Right forelimb (tissue), 1 donor: ENCODE data around the gene CYBC1.

Experiments used
- DNase-seq: peaks from one replicate; pipeline ENCODE4 v3.0.0-alpha.2; 2018

The CYBC1 gene

DNA sequence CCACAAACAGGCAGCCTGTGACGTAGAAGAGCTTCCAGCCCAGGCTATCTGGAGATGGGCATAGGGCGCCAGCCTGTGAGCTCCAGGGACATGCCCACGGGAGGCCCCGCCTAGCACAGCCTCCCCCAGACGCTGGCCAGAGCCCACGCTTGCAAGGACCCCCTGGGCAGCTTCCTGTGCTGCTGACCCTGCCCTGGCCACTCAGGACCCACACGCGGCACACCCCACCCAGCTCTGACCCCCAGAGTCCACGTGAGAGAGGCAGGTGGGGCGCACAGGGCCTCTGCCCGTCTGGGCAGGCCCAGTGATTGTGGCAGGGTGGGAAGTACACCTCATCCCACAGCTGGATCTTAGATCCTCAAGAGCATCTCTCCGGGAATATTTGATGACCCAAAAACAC lies 3.9 kb downstream of the CYBC1 start:
- DNase-seq, result no peak

DNA sequence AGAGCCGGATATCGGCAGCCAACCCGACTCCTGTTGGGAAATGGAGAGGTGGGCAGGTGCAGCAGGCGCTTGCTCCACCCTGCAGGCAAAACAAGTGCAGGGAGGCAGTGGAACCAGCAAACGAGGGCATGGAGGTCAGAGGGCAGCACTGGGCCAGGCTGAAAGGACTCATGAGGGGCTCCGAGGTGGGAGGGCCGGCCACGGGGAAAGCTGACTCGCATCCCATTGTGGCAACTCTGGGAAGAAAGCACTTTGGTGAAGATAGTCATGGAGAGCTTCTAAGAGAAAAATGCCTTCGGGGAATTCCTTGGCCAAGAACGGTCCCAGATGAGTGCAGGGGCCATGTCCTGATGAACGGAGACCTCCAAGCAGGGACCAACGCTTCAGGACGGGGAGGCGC lies 4.4 kb downstream of the CYBC1 start:
- no peak for DNase-seq

DNA sequence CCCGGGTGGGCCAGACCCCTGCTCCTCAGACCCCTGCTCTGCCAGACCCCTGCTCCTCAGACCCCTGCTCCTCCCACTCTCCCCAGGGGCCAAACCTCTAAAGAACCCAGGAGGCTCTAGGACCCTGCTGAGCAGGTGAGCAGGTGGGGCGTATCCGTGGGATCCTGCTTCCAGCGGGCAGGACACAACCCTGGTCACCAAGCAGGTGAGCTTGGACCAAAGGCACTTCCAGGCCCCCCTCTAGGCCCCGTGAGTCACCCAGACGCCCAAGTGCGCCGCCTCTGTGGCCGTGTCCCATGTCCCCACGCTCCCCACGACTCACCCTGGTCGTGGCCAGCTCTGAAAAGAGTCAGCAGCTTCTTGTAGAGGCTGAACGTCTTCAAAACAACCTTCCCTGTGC lies 5.0 kb downstream of the CYBC1 start:
- no peak for DNase-seq

DNA sequence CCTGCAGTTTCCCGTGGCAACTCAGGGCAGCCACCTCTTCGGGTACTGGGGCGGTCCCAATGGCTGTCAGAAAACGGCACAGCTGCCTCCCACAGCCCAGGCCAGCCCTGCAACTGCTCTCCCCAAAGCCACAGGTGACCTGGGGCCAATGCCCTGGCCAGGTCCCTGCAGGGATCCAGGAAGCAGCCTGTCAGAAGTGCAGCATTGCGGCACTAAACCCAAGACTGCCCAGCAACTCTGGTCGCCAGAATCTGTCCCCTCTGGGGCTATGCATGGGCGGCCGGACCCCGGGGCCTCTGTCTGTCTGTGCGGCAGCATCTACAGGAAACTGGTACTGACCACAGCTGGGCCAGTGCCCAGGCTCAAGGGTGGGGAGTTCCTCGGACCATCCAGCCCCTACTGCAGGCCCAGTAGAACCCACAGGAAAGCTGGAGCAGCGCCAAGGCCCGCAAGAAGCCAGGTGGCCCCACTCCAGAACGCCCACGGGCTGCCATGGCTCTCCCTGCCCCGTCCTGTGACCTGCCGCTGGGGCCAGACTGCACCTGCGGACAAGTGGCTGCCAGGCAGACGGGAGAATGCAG lies 5.5 kb downstream of the CYBC1 start:
- DNase-seq, result no peak

DNA sequence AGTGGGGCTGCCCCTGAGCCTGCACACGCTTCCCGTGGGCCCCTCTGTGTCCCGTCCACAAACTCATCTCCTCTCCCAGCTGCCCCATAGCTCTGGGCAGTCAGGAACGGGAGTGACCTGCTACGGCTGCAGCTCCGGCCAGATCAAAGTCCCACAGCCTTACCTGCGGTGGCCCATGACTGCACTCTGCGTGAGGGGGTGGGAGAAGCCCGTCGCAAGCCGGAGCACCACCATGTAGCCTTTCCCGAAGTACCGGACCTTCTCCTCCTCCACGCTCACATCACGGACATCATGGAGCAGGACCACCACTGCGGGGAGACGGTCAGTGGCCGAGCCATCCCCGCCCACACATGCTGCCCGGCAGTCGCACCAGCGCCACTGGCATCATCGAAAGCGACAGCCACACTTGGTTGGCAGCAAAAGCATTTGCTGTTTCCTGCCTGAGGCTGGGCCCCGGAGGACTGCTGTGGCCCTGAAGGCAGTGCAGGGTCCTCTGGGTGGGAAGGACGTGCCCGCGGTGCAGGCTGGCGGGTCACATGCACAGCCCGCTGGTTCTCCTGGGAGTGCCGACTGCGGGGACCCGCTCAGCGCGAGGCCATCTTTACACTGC lies 6.2 kb downstream of the CYBC1 start:
- no peak for DNase-seq

DNA sequence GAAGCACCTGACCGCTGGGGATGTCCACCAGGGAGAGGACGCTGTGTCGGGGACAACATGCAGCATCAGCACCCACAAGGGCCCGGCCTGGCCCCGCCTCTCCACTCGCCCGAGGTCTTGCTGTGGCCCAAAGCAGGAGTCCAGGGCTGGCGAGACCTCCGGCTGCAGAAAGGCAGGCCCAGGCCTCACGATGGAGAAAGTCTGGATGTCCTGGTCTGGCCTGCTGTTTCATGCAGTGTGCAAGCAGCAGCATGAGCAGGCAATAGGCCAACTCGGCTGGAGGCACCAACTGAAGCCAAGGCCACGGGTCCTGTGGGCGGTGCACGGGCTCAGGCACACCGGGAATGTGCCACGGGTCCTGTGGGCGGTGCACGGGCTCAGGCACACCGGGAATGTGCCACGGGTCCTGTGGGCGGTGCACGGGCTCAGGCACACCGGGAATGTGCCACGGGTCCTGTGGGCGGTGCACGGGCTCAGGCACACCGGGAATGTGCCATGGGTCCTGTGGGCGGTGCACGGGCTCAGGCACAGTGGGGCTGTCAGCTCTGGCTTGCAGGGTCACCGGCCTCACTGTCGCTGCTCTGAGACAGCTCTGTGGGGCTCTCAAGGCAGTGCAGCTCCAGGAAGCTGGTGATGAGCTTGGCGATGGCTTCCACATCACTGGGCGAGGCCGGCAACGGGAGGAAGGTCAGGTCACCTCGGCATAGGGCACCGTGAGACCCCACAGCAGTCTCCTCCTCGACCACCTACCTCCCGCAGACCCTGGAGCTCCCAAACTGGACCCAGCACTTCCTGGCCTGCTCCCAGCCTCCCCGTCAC lies 6.9 kb downstream of the CYBC1 start:
- DNase-seq, result no peak

DNA sequence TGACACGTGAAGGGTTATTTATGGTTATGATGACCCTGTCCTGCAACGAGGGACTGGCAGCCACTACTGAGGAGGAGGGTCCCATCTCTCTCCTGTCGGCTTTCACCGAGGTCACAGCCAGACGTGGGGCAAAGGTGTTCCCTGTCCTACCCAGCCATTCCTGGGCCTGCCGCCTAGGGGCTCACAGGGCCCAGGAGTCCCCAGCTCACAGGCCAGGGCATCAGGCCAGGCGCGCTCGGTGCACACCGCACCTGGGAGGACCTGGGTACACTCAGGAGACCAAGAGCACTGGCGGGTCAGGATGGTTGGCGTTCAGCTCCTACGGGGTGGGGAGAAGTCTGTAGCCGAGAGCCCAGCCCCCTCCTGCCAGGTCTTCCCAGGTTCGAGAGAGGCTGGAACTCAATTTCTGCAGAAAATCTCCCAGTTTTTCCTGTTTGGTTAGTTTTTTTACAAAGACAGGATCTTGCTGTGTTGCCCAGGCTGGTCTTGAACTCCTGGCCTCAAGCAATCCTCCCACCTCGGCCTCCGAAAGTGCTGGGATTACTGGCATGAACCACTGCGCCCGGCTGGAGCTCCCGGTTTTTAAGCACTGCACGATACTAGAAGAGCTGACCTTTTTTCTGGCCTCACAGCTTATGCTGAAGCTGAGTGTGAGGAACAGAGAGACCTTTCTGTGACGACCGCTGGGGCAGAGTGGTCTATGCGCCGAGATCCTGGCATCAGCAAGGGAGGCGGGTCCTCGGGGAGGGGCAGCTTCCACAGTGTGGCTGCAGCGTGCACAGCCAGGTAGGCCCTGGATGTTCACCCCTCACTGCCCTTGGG lies 7.7 kb downstream of the CYBC1 start:
- no peak for DNase-seq

DNA sequence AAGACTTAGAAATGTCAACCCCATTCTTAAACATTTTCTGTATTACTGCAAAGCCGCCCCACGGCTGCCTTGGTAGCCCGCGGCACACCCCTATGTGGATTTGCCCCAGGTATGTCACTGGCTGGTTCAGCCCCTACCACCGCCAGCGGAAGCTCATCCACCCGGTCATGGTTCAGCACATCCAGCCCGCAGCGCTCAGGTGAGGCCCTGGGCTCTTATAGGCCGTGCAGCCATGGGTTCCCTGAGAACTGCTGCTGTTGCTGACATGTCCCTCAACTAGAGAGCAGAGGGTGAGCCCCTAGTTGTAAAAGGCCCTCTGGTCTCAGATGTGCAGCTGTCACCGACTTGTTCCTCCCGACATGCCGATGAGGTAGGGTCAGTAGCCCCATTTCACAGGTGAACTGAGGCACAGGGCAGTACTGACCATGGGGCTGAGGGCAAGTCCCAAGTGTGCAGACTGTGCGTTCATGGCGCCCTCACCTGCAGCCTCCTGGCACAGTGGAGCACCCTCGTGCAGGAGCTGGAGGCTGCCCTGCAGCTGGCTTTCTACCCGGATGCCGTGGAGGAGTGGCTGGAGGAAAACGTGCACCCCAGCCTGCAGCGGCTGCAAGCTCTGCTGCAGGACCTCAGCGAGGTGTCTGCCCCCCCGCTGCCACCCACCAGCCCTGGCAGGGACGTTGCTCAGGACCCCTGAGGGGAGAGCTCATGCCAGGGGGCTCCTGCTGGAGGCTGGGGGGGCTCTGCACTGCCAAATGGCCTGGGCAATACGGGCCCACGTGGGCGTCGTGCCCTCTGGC lies 8.7 kb downstream of the CYBC1 start:
- no peak for DNase-seq

DNA sequence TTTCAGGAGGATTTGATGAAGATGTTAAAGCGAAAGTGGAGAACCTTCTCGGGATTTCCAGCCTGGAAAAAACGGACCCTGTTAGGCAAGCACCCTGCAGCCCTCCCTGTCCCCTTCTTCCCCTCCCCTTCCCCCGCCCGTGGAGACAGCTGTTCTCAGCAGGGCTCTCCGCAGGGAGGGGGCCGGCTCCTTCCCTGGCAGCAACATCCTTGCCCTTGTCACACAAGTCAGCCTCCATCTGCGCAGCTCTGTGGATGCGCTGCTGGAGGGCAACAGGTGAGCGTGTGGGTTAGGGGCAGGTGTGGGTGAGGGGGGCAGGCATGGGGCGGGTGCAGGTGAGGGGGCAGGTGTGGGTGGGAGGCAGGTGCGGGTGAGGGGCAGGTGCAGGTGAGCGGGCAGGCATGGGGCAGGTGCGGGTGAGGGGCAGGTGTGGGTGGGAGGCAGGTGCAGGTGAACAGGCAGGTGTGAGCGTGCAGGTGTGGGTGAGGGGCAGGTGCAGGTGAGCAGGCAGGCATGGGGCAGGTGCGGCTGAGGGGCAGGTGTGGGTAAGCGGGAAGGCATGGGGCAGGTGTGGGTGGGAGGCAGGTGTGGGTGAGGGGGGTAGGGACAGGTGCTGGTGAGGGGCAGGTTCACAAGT lies 9.4 kb downstream of the CYBC1 start:
- DNase-seq, result no peak

DNA sequence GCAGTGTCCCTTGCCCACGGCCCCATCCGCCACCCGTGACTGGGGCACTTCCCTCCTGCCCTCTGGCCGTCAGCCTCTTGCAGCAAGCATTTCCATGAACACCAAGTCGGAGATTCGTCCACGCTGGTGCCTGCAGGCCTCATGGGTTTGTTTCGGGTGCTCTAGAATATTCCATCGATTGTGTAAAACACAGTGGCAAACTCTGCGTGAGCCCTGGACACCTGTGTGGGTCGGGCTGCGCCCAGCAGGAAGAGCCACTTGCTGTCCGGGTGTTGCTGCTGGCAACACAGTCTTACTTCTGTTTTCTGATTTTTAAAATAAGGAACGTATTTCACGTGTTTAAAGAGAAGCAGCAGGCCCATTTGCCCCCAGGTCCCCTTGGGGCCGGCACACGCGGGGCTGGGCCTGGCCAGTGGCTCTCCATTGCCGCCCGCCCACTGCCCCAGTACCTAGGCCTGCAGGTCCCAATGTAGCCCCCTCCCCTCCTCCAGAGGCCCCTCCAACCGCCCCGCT lies 10.0 kb downstream of the CYBC1 start:
- no peak for DNase-seq

DNA sequence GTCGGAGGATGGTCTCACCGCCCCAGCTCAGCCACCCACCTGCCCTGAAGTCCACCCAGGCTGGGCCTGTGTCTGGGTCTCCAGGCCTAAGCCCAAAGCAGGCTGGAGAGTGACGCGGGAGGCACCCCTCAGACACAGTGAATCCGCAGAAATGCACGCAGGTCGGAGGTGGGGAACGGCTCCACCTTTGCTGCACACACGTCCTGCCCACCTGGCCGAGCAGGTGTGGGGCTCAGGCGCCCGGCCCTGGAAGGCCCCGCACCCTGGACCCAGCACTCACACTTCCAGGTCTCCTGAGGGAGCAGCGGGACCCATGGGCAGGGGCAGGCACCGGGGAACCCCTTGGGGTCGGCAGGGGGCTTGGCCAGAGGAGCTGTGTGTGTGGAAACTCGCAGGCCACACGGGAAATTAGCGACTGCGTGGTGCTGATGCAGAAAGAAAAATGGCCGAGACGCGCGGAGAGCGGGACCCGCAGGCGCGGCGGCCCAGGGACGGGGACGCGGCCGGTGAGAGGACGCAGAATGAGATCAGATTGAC lies 10.7 kb downstream of the CYBC1 start:
- no peak for DNase-seq

DNA sequence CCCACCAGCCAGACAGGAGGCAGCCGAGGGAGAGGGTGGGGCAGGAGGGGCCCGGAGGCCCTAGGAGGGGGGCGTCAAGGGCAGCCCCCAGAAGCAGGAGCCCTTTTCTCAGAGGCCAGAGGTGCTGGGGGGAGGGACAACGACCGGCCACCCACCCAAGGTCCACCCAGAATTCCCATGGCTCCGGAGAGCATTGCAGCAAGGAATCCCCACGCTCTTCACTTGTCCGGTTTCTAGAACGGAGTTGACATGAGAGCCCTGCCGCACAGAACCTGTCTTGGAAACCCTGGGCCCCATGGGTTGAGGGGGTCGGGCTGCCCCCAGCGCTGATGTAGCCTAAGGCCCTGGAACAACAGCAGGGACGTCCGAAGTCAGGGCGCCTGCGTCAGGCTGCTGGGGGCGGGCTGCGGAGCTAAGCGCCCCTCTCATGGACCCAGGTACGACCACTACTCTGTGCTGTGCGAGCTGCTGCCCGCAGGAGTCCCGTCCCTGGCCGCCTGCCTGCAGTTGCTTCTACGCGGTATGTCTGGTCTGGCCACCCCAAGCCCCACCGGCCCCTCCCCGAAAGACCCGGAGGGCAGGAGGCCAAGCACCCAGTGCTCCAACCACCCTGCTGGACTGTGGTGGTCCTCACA lies 11.2 kb downstream of the CYBC1 start:
- DNase-seq, result no peak

DNA sequence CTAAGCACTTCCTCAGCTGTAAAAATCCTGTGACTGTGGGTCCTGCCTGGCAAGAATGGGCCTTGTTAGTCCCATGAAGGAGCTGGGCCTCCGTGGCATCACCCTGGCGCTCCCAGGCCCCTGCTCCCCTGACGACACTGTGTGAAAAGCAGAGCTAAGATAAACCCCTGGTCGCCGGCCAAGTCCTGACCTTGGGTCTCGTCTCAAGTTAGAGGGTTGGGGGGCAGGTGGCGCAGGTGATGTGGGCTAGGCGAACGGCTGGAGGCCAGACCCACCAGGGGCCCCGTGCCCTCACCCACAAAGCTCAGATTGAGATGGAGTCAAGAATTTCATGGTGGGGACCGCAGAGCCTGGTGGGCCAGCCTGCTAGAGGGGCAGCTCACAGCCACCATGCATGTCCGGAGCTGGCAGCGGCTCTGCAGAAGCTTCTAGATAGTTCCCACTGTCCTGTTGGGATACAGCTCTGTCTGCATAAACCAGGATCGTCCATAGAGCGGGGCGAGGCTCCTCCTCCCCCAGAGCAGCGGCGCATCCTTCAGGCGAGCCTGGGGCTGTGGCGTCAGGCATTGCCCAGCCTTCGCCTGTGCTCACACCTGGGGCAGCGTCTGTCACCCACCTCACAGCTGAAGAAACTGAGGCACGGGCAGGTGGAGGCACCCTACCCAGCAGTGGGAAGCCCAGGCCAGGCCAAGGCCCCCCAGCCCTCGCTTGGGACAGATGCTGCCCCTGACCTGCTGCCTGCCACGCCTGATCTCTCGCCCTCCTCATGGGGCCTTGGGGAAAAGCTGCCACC lies 12.0 kb downstream of the CYBC1 start:
- no peak for DNase-seq

DNA sequence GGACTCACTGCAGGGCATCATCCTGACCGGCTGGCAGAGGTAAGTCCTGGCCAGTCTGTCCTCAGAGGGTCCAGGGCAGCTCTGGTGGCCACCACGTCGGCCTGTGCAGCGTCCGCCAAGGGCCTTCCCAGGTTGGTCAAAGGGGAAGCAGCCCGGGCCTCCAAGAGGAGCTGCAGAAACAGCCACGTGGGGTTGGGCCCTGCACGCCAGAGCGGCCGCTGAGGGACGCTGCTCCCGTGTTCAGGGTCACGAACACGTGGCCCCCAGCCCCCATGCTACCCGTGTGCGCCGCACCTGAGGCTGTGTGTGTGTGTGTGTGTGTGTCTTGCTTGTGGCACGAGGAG lies 13.3 kb downstream of the CYBC1 start:
- DNase-seq, result no peak

DNA sequence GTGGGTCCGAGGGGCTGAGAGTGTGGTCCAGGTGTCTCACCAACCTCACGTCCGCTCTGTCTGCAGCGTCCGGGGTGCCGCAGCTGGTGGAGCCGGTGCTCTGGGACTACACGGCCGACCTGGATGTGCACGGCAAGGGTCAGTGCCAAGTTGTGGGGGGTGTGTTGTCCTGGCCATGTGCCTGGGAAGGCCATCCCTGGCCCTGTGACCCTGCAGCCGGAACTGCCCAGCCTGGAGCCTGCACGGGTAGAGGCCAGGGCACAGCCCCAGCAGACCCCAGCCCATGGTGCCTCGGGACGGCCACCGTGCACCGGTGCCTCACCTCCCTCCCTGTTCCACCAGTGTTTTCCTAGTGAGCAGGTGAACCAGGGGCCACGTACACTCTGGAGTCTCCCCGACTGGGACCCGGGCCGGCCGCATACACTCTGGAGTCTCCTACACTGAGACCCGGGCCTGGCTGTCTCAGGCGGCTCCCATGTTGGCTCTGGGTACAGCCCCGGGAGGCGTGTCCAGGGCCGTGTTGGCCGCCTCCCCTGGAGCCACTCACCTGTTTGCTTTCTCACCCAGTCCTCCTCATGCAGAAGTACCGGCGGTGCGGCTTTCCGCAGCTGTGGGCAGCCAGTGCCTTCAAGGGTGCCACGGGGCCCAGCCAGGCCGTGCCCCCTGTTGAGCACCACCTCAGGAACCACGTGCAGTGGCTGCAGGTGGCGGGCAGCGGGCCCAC lies 13.8 kb downstream of the CYBC1 start:
- DNase-seq, result no peak

DNA sequence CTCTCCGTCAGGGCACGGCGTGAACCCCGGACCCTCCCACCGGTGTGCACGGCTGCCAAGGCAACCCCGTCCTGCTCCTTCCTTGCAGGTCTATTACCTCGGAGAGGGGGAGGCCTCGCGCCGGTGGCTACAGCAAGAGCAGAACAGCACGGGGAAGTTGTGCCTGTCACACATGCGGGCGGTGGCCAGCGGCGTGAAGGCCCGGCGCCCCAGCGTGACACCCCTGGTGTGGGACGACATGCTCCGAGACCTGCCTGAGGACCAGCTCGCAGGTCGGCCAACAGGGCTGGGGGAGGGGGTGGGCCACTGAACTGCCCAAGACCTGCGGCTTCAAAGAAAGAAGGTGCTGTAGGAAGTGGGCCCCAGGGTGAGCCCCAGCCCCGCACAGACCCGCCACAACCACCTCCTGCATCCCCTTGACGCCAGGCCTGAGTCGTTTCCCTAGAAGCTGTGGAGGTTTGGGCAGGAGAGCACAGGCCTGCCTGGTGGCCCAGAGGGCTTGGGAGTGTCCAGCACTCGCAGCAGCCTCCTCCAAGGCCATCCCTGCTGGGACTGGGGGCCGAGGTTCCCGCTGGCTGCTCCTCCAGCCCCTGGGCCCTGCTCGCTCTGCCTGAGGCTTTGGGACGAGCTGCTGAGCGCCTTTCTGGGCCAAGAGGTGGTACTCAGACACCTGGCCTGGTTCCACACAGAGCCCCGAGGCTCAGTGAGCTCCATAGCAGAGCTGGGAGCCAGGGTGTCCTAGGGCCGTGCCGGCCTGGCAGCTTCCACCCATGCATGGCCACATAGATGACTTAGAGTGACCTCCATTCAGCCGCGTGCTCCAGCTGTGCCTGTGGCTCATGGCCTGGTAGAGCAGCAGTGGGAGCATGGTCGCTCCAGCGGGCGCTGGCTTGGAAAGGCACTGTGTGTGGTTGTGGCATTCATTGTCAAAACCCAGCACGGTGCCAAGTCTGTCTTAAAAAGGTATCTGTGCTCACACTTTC lies 14.7 kb downstream of the CYBC1 start:
- DNase-seq, result no peak

DNA sequence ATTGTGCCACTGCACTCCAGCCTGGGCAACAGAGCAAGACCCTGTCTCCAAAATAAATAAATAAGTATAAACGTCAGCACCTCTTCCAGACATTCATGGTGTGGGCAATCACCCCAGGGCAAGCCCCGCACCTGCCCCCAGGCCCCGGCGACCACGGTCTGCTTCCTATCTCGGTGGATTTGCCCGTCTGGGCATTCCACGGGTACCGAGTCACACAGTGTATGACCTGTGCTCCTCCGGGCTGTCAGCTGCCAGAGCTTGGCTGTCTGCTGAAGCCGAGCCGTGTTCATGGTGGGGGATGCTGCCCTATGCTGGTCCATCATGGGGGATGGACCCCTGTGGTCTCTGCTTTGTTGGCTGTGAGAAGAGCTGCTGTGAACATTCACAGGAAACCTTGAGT lies 15.4 kb downstream of the CYBC1 start:
- DNase-seq, result no peak

DNA sequence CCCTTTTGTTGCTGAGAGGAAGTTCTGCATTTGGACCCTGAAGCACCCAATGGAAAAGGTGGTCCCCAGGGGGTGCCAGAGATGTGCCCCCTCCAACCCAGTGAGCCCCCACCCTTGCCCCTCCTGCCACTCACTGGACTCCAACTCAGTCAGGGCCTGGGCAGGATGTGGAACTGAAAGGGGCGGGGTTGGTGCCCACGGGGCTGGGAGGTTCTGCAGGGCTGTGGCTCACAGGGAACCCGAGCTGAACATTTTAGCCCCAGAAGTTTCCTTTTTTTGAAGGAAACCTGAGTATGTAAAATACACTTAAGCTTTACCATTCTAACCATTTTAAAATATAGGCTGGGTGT lies 16.4 kb downstream of the CYBC1 start:
- no peak for DNase-seq
